HepG2 (cell line): Measurements from ENCODE around the gene ZBTB32. TPM values are rescaled to one million over a fixed set of nuclear protein-coding genes. Genes with fewer than 3 reads are reported as not detected.
A peak's percentile ranks its signal among the peaks of the same experiment; 100 is the strongest.

Experiments
- MAZ ChIP-seq, 2 experiments: sonication (generic) in 1 of 2; formaldehyde crosslinking in 1 of 2; IDR thresholded peaks; 2 replicates each; pipeline versions ENCODE4 v1.5.0 to v1.6.1; 2012 to 2020; ENCODE audit warnings: low read depth in 2 of 2, mild to moderate bottlenecking in 2 of 2, borderline replicate concordance in 1 of 2, improper control_type of control experiment in 1 of 2, low read length in 1 of 2, missing genetic modification reagents in 1 of 2, moderate library complexity in 1 of 2
- NRL ChIP-seq: sonication (generic); formaldehyde crosslinking; IDR thresholded peaks from 2 replicates; pipeline ENCODE4 v1.5.0; 2020; ENCODE audit warnings: missing genetic modification reagents, mild to moderate bottlenecking, moderate library complexity, borderline replicate concordance
- ZBTB8A ChIP-seq: sonication (generic); formaldehyde crosslinking; IDR thresholded peaks from 2 replicates; pipeline ENCODE4 v1.4.0; 2020; ENCODE audit warnings: mild to moderate bottlenecking, low read depth, missing genetic modification reagents, borderline replicate concordance
- polyA plus RNA-seq, 8 experiments: library from polyadenylated mRNA; depleted of rRNA in 3 of 8; stranded (reverse) in 7 of 8; unstranded in 1 of 8; fragments of >200 nt; fragmentation: Illumina TruSeq in 4 of 8; extraction: Trizol in 4 of 8; gene quantifications; 2 replicates each; pipeline versions ENCODE4 v1.2.1 to v1.2.3, GENCODE V29; 2011 to 2016; ENCODE audit warnings: low read depth in 4 of 8, missing spikeins in 1 of 8, mixed read lengths in 1 of 8; ENCODE audit not compliant: insufficient read depth in 1 of 8
- total RNA-seq, 5 experiments: library from RNA; depleted of rRNA; stranded (reverse); fragments of >200 nt; fragmentation: Illumina TruSeq; extraction: Trizol; gene quantifications; 2 replicates each; pipeline ENCODE4 v1.2.3, GENCODE V29; 2016; ENCODE audit warnings: low read depth in 1 of 5
- TF ChIP-seq, protein P1 (sequence below): sonication (generic); formaldehyde crosslinking; IDR thresholded peaks from 2 replicates; pipeline ENCODE4 v1.5.1; 2020; ENCODE audit warnings: mild to moderate bottlenecking, missing genetic modification reagents, moderate library complexity
- TF ChIP-seq, protein P2 (sequence below): conservative IDR thresholded peaks from 2 replicates; pipeline ENCODE4 v1.6.1; 2018; ENCODE audit warnings: missing genetic modification reagents
- TF ChIP-seq, protein P3 (sequence below): sonication (generic); formaldehyde crosslinking; IDR thresholded peaks from 2 replicates; pipeline ENCODE4 v1.5.0; 2020; ENCODE audit warnings: missing genetic modification reagents

Gene ZBTB32
- total and polyA plus RNA-seq, 2 of the 13 experiments (the other 11 are each of a cell fraction or from before 2014, with no cell fraction given): not detected

DNA sequence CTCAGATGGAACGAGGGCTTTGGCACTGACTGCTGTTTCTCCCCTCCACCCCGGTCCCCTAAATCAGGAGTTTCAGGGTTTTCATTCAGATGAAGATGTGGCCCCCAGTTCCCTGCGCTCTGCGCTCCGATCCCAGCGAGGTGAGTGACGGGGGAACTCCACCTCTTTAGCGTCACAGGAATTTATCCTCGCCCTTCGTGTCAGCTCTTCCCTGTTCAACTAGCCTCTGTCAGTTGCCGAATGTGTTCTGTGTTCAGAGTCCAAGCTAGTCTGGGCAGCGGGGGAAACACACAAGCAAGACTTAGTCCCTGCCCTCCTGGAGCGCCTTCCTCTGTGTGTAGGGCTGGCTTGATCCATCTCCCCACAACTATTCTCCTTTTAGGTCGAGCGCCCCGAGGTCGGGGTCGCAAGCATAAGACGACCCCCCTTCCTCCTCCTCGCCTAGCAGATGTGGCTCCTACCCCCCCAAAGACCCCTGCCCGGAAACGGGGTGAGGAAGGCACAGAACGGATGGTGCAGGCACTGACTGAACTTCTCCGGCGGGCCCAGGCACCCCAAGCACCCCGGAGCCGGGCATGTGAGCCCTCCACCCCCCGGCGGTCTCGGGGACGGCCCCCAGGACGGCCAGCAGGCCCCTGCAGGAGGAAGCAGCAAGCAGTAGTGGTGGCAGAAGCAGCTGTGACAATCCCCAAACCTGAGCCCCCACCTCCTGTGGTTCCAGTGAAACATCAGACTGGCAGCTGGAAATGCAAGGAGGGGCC, 15.2 kb downstream of the ZBTB32 start (continued):
- TF ChIP-seq, protein P1, sequence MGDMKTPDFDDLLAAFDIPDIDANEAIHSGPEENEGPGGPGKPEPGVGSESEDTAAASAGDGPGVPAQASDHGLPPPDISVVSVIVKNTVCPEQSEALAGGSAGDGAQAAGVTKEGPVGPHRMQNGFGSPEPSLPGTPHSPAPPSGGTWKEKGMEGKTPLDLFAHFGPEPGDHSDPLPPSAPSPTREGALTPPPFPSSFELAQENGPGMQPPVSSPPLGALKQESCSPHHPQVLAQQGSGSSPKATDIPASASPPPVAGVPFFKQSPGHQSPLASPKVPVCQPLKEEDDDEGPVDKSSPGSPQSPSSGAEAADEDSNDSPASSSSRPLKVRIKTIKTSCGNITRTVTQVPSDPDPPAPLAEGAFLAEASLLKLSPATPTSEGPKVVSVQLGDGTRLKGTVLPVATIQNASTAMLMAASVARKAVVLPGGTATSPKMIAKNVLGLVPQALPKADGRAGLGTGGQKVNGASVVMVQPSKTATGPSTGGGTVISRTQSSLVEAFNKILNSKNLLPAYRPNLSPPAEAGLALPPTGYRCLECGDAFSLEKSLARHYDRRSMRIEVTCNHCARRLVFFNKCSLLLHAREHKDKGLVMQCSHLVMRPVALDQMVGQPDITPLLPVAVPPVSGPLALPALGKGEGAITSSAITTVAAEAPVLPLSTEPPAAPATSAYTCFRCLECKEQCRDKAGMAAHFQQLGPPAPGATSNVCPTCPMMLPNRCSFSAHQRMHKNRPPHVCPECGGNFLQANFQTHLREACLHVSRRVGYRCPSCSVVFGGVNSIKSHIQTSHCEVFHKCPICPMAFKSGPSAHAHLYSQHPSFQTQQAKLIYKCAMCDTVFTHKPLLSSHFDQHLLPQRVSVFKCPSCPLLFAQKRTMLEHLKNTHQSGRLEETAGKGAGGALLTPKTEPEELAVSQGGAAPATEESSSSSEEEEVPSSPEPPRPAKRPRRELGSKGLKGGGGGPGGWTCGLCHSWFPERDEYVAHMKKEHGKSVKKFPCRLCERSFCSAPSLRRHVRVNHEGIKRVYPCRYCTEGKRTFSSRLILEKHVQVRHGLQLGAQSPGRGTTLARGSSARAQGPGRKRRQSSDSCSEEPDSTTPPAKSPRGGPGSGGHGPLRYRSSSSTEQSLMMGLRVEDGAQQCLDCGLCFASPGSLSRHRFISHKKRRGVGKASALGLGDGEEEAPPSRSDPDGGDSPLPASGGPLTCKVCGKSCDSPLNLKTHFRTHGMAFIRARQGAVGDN (CRISPR knock-in tag): peak; percentile 51
- TF ChIP-seq NRL (CRISPR knock-in tag) (no peak), MAZ (IDR thresholded peaks at IDR 0.05; ENCODE audit: borderline replicate concordance, low read depth, low read length) (0 out of 2 replicates have a peak, but pooled peaks have one; percentile 38), MAZ (CRISPR knock-in tag; IDR thresholded peaks at IDR 0.05; ENCODE audit: low read depth) (no peak), ZBTB8A (no peak)
- TF ChIP-seq, protein P2, sequence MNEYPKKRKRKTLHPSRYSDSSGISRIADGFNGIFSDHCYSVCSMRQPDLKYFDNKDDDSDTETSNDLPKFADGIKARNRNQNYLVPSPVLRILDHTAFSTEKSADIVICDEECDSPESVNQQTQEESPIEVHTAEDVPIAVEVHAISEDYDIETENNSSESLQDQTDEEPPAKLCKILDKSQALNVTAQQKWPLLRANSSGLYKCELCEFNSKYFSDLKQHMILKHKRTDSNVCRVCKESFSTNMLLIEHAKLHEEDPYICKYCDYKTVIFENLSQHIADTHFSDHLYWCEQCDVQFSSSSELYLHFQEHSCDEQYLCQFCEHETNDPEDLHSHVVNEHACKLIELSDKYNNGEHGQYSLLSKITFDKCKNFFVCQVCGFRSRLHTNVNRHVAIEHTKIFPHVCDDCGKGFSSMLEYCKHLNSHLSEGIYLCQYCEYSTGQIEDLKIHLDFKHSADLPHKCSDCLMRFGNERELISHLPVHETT (CRISPR knock-in tag): no peak
- TF ChIP-seq, protein P3, sequence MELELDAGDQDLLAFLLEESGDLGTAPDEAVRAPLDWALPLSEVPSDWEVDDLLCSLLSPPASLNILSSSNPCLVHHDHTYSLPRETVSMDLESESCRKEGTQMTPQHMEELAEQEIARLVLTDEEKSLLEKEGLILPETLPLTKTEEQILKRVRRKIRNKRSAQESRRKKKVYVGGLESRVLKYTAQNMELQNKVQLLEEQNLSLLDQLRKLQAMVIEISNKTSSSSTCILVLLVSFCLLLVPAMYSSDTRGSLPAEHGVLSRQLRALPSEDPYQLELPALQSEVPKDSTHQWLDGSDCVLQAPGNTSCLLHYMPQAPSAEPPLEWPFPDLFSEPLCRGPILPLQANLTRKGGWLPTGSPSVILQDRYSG (CRISPR knock-in tag): no peak
